PFSK-1 (cell line): ENCODE results near the gene IGF1R.

Experiments
- FOXP2 ChIP-seq: optimal IDR thresholded peaks from 2 replicates; pipeline ENCODE3; 2011; ENCODE audit warnings: borderline replicate concordance, control low read depth, inconsistent platforms; ENCODE audit not compliant: insufficient read depth; ENCODE audit errors: extremely low read length, extremely low read depth
- POLR2AphosphoS5 ChIP-seq: IDR thresholded peaks from 2 replicates; pipeline ENCODE4 v1.6.1; 2012; ENCODE audit warnings: low read depth, mild to moderate bottlenecking, control low read depth, low read length, moderate library complexity
- REST ChIP-seq, 2 experiments: IDR thresholded peaks; 2 replicates each; pipeline versions ENCODE4 v1.6.1 to v1.8.0; 2011 to 2012; ENCODE audit warnings: low read depth in 2 of 2, low read length in 2 of 2, control low read depth in 1 of 2, inconsistent platforms in 1 of 2, mild to moderate bottlenecking in 1 of 2, moderate library complexity in 1 of 2; ENCODE audit not compliant: insufficient read depth in 1 of 2
- SIN3A ChIP-seq: IDR thresholded peaks from 2 replicates; pipeline ENCODE4 v1.6.1; 2012; ENCODE audit warnings: mild to moderate bottlenecking, low read length, moderate library complexity, borderline replicate concordance; ENCODE audit not compliant: insufficient read depth
- TAF1 ChIP-seq: IDR thresholded peaks from 2 replicates; pipeline ENCODE4 v1.6.1; 2012; ENCODE audit warnings: low read length, control low read depth, borderline replicate concordance; ENCODE audit not compliant: insufficient read depth

IGF1R gene

GRCh38 chr15:98914626-98915025 lies 266.3 kb downstream of the IGF1R start:
- TF ChIP-seq TAF1 (no peak), POLR2AphosphoS5 (no peak), SIN3A (no peak), FOXP2 (no peak), REST (IDR thresholded peaks at IDR 0.05; ENCODE audit: insufficient read depth in 1 of 2, low read depth in 2 of 2, low read length in 2 of 2) (no peak)

- TF ChIP-seq TAF1 (no peak), REST (IDR thresholded peaks at IDR 0.05; ENCODE audit: insufficient read depth in 1 of 2, low read depth in 2 of 2, low read length in 2 of 2) (no peak), SIN3A (no peak), FOXP2 (no peak), POLR2AphosphoS5 (no peak)
Measured at GRCh38 chr15:98916826-98917225, 268.5 kb downstream of the IGF1R start.

- no peak for TF ChIP-seq FOXP2
- TF ChIP-seq POLR2AphosphoS5: no peak
- no peak for TF ChIP-seq TAF1
- TF ChIP-seq SIN3A: no peak
- TF ChIP-seq REST (IDR thresholded peaks at IDR 0.05; ENCODE audit: insufficient read depth in 1 of 2, low read depth in 2 of 2, low read length in 2 of 2): no peak
Measured at GRCh38 chr15:98917417-98917816, 269.1 kb downstream of the IGF1R start.

GRCh38 chr15:98920091-98920880 lies 271.9 kb downstream of the IGF1R start:
- TF ChIP-seq POLR2AphosphoS5 (no peak), FOXP2 (no peak), TAF1 (no peak), REST (IDR thresholded peaks at IDR 0.05; ENCODE audit: insufficient read depth in 1 of 2, low read depth in 2 of 2, low read length in 2 of 2) (no peak), SIN3A (no peak)

GRCh38 chr15:98923171-98923570 lies 274.8 kb downstream of the IGF1R start:
- TF ChIP-seq POLR2AphosphoS5 (no peak), REST (IDR thresholded peaks at IDR 0.05; ENCODE audit: insufficient read depth in 1 of 2, low read depth in 2 of 2, low read length in 2 of 2) (no peak), TAF1 (no peak), SIN3A (no peak), FOXP2 (no peak)
